Measurements from ENCODE around the gene ANKRD63.

Gene ANKRD63

GRCh38 chr15:40276927-40277326 lies 5.9 kb downstream of the ANKRD63 start:
- H3K4me3 ChIP-seq (ENCODE audit: low read length): no peak overlapping the region
- H3K4me2 ChIP-seq (ENCODE audit: low read depth, low read length): no peak overlapping the region
- DNase-seq: no peak
- H3K9ac ChIP-seq (ENCODE audit: low read length): no peak overlapping the region
- no peaks in the 10 kb centered on the region for H3K36me3 ChIP-seq (replicated peaks; ENCODE audit: insufficient read depth, low read length)
- no peaks in the 10 kb centered on the region for H3K4me1 ChIP-seq (ENCODE audit: low read length)
- H4K20me1 ChIP-seq (ENCODE audit: insufficient read depth, low read length): no peaks in the 10 kb centered on the region
- no peaks in the 10 kb centered on the region for H3K79me2 ChIP-seq (ENCODE audit: low read length)
- H3F3A ChIP-seq (ENCODE audit: insufficient read depth, low read length): no peaks in the 10 kb centered on the region
- H3K9me2 ChIP-seq (replicated peaks; ENCODE audit: insufficient read depth, low read length): no peaks in the 10 kb centered on the region
- TF ChIP-seq CTCF (IDR thresholded peaks at IDR 0.05; ENCODE audit: low read length) (no peak), EZH2 (optimal IDR thresholded peaks at IDR 0.05; ENCODE audit: low read depth, low read length) (no peak), EZH2phosphoT487 (IDR thresholded peaks at IDR 0.05; ENCODE audit: low read length) (no peak)
- no peaks in the 10 kb centered on the region for H3K9me3 ChIP-seq (replicated peaks; ENCODE audit: insufficient read depth, low read length)
- no peak overlapping the region for H2AFZ ChIP-seq (ENCODE audit: low read length)
- H3K27me3 ChIP-seq (replicated peaks; ENCODE audit: insufficient read depth, low read length): peaks cover 28% of the 10 kb centered on the region
- no peak overlapping the region for H3K27ac ChIP-seq (ENCODE audit: low read length)

GRCh38 chr15:40275954-40276353 lies 6.9 kb downstream of the ANKRD63 start:
- Histone ChIP-seq H4K20me1 (ENCODE audit: insufficient read depth, low read length) (no peaks in the 10 kb centered on the region), H3K27ac (ENCODE audit: low read length) (no peak overlapping the region), H3K27me3 (replicated peaks; ENCODE audit: insufficient read depth, low read length) (peaks cover 25% of the 10 kb centered on the region), H2AFZ (ENCODE audit: low read length) (no peak overlapping the region), H3K36me3 (replicated peaks; ENCODE audit: insufficient read depth, low read length) (no peaks in the 10 kb centered on the region), H3K4me3 (ENCODE audit: low read length) (no peak overlapping the region), H3K9me2 (replicated peaks; ENCODE audit: insufficient read depth, low read length) (no peaks in the 10 kb centered on the region), H3K9me3 (replicated peaks; ENCODE audit: insufficient read depth, low read length) (no peaks in the 10 kb centered on the region), H3K9ac (ENCODE audit: low read length) (no peak overlapping the region), H3F3A (ENCODE audit: insufficient read depth, low read length) (no peaks in the 10 kb centered on the region), H3K4me2 (ENCODE audit: low read depth, low read length) (no peak overlapping the region), H3K79me2 (ENCODE audit: low read length) (no peaks in the 10 kb centered on the region), H3K4me1 (ENCODE audit: low read length) (no peaks in the 10 kb centered on the region)
- DNase-seq: no peak
- TF ChIP-seq EZH2phosphoT487 (IDR thresholded peaks at IDR 0.05; ENCODE audit: low read length): no peak
- TF ChIP-seq EZH2 (optimal IDR thresholded peaks at IDR 0.05; ENCODE audit: low read depth, low read length): no peak
- TF ChIP-seq CTCF (IDR thresholded peaks at IDR 0.05; ENCODE audit: low read length): no peak

- Histone ChIP-seq H3K4me1 (ENCODE audit: low read length) (no peaks in the 10 kb centered on the region), H3K9me2 (replicated peaks; ENCODE audit: insufficient read depth, low read length) (no peaks in the 10 kb centered on the region), H3K4me2 (ENCODE audit: low read depth, low read length) (no peak overlapping the region), H3K36me3 (replicated peaks; ENCODE audit: insufficient read depth, low read length) (no peaks in the 10 kb centered on the region), H3K27ac (ENCODE audit: low read length) (no peak overlapping the region), H4K20me1 (ENCODE audit: insufficient read depth, low read length) (no peaks in the 10 kb centered on the region), H2AFZ (ENCODE audit: low read length) (no peak overlapping the region), H3K79me2 (ENCODE audit: low read length) (no peaks in the 10 kb centered on the region), H3K27me3 (replicated peaks; ENCODE audit: insufficient read depth, low read length) (peaks cover 21% of the 10 kb centered on the region), H3K9ac (ENCODE audit: low read length) (no peak overlapping the region), H3K9me3 (replicated peaks; ENCODE audit: insufficient read depth, low read length) (no peaks in the 10 kb centered on the region), H3F3A (ENCODE audit: insufficient read depth, low read length) (no peaks in the 10 kb centered on the region), H3K4me3 (ENCODE audit: low read length) (no peak overlapping the region)
- no peak for TF ChIP-seq CTCF (IDR thresholded peaks at IDR 0.05; ENCODE audit: low read length)
- TF ChIP-seq EZH2phosphoT487 (IDR thresholded peaks at IDR 0.05; ENCODE audit: low read length): no peak
- no peak for TF ChIP-seq EZH2 (optimal IDR thresholded peaks at IDR 0.05; ENCODE audit: low read depth, low read length)
- DNase-seq: no peak
These were observed 7.3 kb downstream of the ANKRD63 start for GRCh38 chr15:40275523-40275922.
